GM11168 (cell line): Measurements from ENCODE around the gene AMN.

Source experiments
- in situ Hi-C: fragments of 300-500 bp; cut with MboI; formaldehyde crosslinking; loops from one replicate; pipeline ENCODE4 v1.12.0; 2022; ENCODE audit warnings: low sequenced_read_pairs; ENCODE audit not compliant: unreplicated experiment

AMN gene

GRCh38 chr14:102911541-102911951 lies 10.9 kb upstream of the AMN start:
- in situ Hi-C loops, result no loop called here

GRCh38 chr14:102911991-102912761 lies 10.3 kb upstream of the AMN start:
- in situ Hi-C loops, result no loop called here

GRCh38 chr14:102913341-102914211 lies 8.9 kb upstream of the AMN start:
- in situ Hi-C loops, result no loop called here

GRCh38 chr14:102914474-102915291 lies 7.8 kb upstream of the AMN start:
- in situ Hi-C loops, result loop anchor here (5.0 kb wide), 1 partner anchor 142 kb away; no protein-coding TSS in a partner anchor

GRCh38 chr14:102915292-102916110 lies 7.0 kb upstream of the AMN start:
- in situ Hi-C loops, result loop anchor here (5.0 kb wide), 1 partner anchor 143 kb away; no protein-coding TSS in a partner anchor

- in situ Hi-C loops, result loop anchor here (5.0 kb wide), 1 partner anchor 144 kb away; no protein-coding TSS in a partner anchor
Observed at GRCh38 chr14:102916347-102917055, 6.0 kb upstream of the AMN start.

- in situ Hi-C loops, result loop anchor here (5.0 kb wide), 1 partner anchor 145 kb away; no protein-coding TSS in a partner anchor
Observed at GRCh38 chr14:102917056-102917385, 5.4 kb upstream of the AMN start.

GRCh38 chr14:102917469-102918211 lies 4.8 kb upstream of the AMN start:
- in situ Hi-C loops, result loop anchor here (5.0 kb wide), 1 partner anchor 145 kb away; no protein-coding TSS in a partner anchor

- in situ Hi-C loops, result loop anchor here (5.0 kb wide), 1 partner anchor 146 kb away; no protein-coding TSS in a partner anchor
Observed at GRCh38 chr14:102918438-102918837, 4.0 kb upstream of the AMN start.

GRCh38 chr14:102920273-102920997 lies 2.0 kb upstream of the AMN start:
- in situ Hi-C loops, result no loop called here

GRCh38 chr14:102920998-102921304 lies 1.5 kb upstream of the AMN start:
- in situ Hi-C loops, result no loop called here

GRCh38 chr14:102923201-102923924 lies 900 bp downstream of the AMN start:
- in situ Hi-C loops, result no loop called here

GRCh38 chr14:102923925-102924486 lies 1.5 kb downstream of the AMN start:
- in situ Hi-C loops, result no loop called here

- in situ Hi-C loops, result no loop called here
Observed at GRCh38 chr14:102924632-102925588, 2.4 kb downstream of the AMN start.

GRCh38 chr14:102925646-102926045 lies 3.2 kb downstream of the AMN start:
- in situ Hi-C loops, result no loop called here

- in situ Hi-C loops, result no loop called here
Observed at GRCh38 chr14:102926104-102926503, 3.6 kb downstream of the AMN start.
